ENCODE measurements around the gene NCKAP5.

NCKAP5 gene

GRCh38 chr2:133080822-133081221, 487.4 kb downstream of the NCKAP5 start:
- no peak for DNase-seq (ENCODE audit: low spot score)

GRCh38 chr2:133078667-133079411, 489.4 kb downstream of the NCKAP5 start:
- DNase-seq (ENCODE audit: low spot score): no peak

GRCh38 chr2:133077269-133077822, 490.9 kb downstream of the NCKAP5 start:
- no peak for DNase-seq (ENCODE audit: low spot score)

- DNase-seq (ENCODE audit: low spot score): no peak
These were observed 495.2 kb downstream of the NCKAP5 start for GRCh38 chr2:133072837-133073694.

- no peak for DNase-seq (ENCODE audit: low spot score)
These were observed 504.5 kb downstream of the NCKAP5 start for GRCh38 chr2:133063775-133064174.

- no peak for DNase-seq (ENCODE audit: low spot score)
These were observed 505.2 kb downstream of the NCKAP5 start for GRCh38 chr2:133062931-133063665.

- no peak for DNase-seq (ENCODE audit: low spot score)
These were observed 506.2 kb downstream of the NCKAP5 start for GRCh38 chr2:133061874-133062593.

- no peak for DNase-seq (ENCODE audit: low spot score)
These were observed 514.0 kb downstream of the NCKAP5 start for GRCh38 chr2:133054297-133054696.

- no peak for DNase-seq (ENCODE audit: low spot score)
These were observed 514.7 kb downstream of the NCKAP5 start for GRCh38 chr2:133053541-133053940.

- no peak for DNase-seq (ENCODE audit: low spot score)
These were observed 522.5 kb downstream of the NCKAP5 start for GRCh38 chr2:133045787-133046186.

- DNase-seq (ENCODE audit: low spot score): no peak
These were observed 523.7 kb downstream of the NCKAP5 start for GRCh38 chr2:133044556-133044955.

GRCh38 chr2:133040170-133040569, 528.1 kb downstream of the NCKAP5 start:
- DNase-seq (ENCODE audit: low spot score): no peak

- DNase-seq (ENCODE audit: low spot score): no peak
These were observed 528.7 kb downstream of the NCKAP5 start for GRCh38 chr2:133039531-133039930.

GRCh38 chr2:133026536-133027177, 541.6 kb downstream of the NCKAP5 start:
- DNase-seq (ENCODE audit: low spot score): no peak

GRCh38 chr2:133025004-133025403, 543.3 kb downstream of the NCKAP5 start:
- no peak for DNase-seq (ENCODE audit: low spot score)

GRCh38 chr2:133012847-133013734, 555.2 kb downstream of the NCKAP5 start:
- DNase-seq (ENCODE audit: low spot score): no peak

GRCh38 chr2:133004623-133005022, 563.6 kb downstream of the NCKAP5 start:
- no peak for DNase-seq (ENCODE audit: low spot score)

GRCh38 chr2:132999421-132999820, 568.8 kb downstream of the NCKAP5 start:
- no peak for DNase-seq (ENCODE audit: low spot score)

GRCh38 chr2:132998221-132998620, 570.0 kb downstream of the NCKAP5 start:
- no peak for DNase-seq (ENCODE audit: low spot score)

- DNase-seq (ENCODE audit: low spot score): no peak
These were observed 576.7 kb downstream of the NCKAP5 start for GRCh38 chr2:132991471-132992045.

Data from germinal center (tissue), 1 donor.